ENCODE measurements around the gene CCDC152.

Gene CCDC152

GRCh38 chr5:42791151-42791550 is 34.5 kb downstream of the CCDC152 start:
- TF ChIP-seq CTCF (IDR thresholded peaks at IDR 0.05; ENCODE audit: low read length, missing control alignments) = no peak
- H3K4me3 ChIP-seq (replicated peaks; ENCODE audit: low read depth, low read length) = no peak overlapping the region
- DNase-seq (ENCODE audit: low read depth) = no peak

DNA sequence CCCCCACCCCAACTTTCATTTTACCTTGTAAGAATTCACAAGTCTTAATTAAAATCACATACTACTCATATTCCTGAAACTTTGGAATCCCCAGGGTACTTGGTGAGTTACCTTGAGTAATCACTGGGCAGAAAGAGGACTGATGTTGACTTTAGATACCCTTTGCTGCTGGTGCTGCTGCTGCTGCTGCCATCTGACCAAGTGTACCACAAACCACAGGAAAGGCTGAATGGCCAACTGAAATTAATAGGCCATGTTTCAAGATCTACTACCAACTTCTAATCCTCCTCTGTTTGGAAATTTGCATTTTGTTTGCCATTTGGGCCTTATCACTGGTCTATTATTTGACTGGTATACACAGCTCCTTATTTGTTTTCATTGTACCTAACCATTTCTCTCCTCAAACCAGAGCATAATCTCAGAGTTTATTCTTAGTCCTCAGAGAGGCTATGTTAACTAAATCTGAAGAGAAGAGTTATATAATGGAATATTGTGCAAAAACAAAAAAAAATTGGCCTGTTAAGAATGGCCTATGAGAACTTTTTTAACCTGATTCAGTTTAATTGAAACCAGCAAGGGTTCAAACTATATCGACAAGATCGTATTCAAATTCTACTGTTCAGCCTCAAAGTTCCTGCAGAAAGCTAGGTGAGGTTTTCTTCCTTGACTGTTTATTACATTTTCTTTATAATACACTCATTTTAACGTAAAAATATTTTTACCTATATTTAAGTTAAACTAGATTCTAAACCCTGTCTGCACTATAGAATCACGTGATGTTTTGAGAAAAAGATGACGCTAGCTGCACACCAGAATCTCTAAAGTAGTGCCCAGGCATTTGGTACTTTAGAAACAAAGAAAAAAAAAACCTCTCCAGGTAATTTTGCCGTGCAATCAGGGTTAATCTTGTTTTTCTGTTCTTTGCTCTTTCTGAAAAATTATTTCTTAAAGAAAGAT is 41.9 kb downstream of the CCDC152 start:
- no peak for DNase-seq (ENCODE audit: low read depth)
- no peak overlapping the region for H3K4me3 ChIP-seq (replicated peaks; ENCODE audit: low read depth, low read length)

GRCh38 chr5:42799241-42799608 is 42.6 kb downstream of the CCDC152 start:
- DNase-seq (ENCODE audit: low read depth) = no peak
- H3K4me3 ChIP-seq (replicated peaks; ENCODE audit: low read depth, low read length) = no peak overlapping the region
- no peak for TF ChIP-seq CTCF (IDR thresholded peaks at IDR 0.05; ENCODE audit: low read length, missing control alignments)

More for the DNA sequence above, 41.9 kb downstream of the CCDC152 start:
- TF ChIP-seq CTCF (IDR thresholded peaks at IDR 0.05; ENCODE audit: low read length, missing control alignments) = no peak

- no peak overlapping the region for H3K4me3 ChIP-seq (replicated peaks; ENCODE audit: low read depth, low read length)
- no peak for DNase-seq (ENCODE audit: low read depth)
- TF ChIP-seq CTCF (IDR thresholded peaks at IDR 0.05; ENCODE audit: low read length, missing control alignments) = no peak
Measured at GRCh38 chr5:42799668-42800114, 43.1 kb downstream of the CCDC152 start.

DNA sequence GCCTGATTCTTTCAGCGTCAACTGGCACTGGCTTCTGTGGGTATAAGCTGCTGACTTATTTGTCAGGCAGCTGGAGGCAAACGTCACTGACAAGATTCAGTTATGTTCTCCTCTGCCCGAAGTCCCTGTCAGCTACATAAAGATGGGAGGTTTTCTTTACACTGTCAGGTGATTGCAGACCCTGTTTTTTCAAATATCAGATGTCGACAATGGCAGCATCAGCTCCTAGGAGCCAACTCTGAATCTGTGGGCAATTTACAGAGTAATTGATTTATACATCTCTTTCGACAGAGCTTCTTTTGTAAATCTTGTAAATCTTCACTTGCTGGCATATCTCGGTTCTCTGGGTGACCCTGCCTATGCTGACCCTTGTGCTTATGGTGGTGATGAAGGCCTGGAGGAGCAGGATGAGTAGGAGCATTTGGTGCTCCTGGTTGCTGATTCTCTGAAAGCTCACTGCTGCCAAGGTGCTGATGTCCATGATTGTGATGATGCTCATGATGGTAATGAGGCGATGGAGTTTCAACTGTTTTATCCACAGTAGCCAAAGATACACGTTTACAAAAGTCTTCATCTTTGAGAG is 44.2 kb downstream of the CCDC152 start:
- H3K4me3 ChIP-seq (replicated peaks; ENCODE audit: low read depth, low read length) = no peak overlapping the region
- no peak for DNase-seq (ENCODE audit: low read depth)
- no peak for TF ChIP-seq CTCF (IDR thresholded peaks at IDR 0.05; ENCODE audit: low read length, missing control alignments)

DNA sequence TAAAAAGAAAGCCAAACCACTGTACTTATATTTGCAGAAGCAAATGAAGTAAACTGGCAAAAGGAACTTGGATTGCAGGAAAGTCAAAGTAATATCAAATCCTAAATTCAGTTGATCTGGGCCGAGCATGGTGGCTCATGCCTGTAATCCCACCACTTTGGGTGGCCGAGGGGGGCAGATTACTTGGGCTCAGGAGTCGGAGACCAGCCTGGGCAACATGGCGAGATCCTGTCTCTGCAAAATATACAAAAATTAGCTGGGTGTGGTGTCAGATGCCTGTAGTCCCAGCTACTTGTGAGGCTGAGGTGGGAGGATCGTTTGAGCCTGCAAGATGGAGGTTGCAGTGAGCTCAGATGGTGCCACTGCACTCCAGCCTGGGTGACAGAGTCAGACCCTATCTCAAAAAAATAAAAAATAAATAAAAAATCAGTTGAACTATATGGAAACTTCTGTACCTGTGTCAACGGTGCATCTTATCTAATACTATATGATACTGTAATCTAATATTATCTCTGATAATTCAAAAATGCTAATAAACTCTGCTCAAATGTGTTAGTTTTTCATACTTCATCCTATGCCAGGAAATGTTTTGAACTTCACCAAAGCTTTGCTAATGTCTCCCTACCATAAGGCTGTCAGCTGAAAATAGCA is 45.0 kb downstream of the CCDC152 start:
- no peak for TF ChIP-seq CTCF (IDR thresholded peaks at IDR 0.05; ENCODE audit: low read length, missing control alignments)
- DNase-seq (ENCODE audit: low read depth) = no peak
- no peak overlapping the region for H3K4me3 ChIP-seq (replicated peaks; ENCODE audit: low read depth, low read length)

Measured in fibroblast of pulmonary artery (primary cell).